ENCODE results near the gene RUNX3.
"Not testable (repeated sequence)": the region's sequence is repeated elsewhere in the genome, so short reads cannot be mapped to it uniquely, and the experiment has no call there.

DNA sequence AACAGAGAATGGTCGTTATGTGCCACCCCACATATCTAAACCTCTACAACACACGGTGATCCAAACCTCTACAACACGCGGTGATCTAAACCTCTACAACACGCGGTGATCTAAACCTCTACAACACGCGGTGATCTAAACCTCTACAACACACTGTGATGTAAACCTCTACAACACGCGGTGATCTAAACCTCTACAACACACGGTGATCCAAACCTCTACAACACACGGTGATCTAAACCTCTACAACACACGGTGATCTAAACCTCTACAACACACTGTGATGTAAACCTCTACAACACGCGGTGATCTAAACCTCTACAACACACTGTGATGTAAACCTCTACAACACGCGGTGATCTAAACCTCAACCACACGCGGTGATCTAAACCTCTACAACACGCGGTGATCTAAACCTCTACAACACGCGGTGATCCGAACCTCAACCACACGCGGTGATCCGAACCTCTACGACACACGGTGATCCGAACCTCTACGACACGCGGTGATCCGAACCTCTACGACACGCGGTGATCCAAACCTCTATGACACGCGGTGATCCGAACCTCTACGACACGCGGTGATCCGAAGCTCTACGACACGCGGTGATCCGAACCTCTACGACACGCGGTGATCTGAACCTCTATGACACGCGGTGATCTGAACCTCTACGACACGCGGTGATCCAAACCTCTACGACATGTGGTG is 22.3 kb downstream of the RUNX3 start:
- not testable (repeated sequence) for TF ChIP-seq POLR2A (IDR thresholded peaks at IDR 0.05; ENCODE audit: low read depth, low read length); FOS (IDR thresholded peaks at IDR 0.05; ENCODE audit: borderline replicate concordance, insufficient read depth, low read length); POLR2AphosphoS5 (IDR thresholded peaks at IDR 0.05; ENCODE audit: insufficient read depth, low read depth, low read length); EZH2 (IDR thresholded peaks at IDR 0.05; ENCODE audit: borderline replicate concordance, low read depth, low read length, severe bottlenecking); MYC (IDR thresholded peaks at IDR 0.05; ENCODE audit: low read depth, low read length); JUN (IDR thresholded peaks at IDR 0.05; ENCODE audit: borderline replicate concordance, insufficient read depth, insufficient read length, low read depth)
- TF ChIP-seq, protein P1, sequence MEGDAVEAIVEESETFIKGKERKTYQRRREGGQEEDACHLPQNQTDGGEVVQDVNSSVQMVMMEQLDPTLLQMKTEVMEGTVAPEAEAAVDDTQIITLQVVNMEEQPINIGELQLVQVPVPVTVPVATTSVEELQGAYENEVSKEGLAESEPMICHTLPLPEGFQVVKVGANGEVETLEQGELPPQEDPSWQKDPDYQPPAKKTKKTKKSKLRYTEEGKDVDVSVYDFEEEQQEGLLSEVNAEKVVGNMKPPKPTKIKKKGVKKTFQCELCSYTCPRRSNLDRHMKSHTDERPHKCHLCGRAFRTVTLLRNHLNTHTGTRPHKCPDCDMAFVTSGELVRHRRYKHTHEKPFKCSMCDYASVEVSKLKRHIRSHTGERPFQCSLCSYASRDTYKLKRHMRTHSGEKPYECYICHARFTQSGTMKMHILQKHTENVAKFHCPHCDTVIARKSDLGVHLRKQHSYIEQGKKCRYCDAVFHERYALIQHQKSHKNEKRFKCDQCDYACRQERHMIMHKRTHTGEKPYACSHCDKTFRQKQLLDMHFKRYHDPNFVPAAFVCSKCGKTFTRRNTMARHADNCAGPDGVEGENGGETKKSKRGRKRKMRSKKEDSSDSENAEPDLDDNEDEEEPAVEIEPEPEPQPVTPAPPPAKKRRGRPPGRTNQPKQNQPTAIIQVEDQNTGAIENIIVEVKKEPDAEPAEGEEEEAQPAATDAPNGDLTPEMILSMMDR (IDR thresholded peaks at IDR 0.05; ENCODE audit: extremely low read depth in 1 of 2, insufficient read depth in 1 of 2, low read depth in 1 of 2, low read length in 2 of 2), result not testable (repeated sequence)
- TF ChIP-seq, protein P2, sequence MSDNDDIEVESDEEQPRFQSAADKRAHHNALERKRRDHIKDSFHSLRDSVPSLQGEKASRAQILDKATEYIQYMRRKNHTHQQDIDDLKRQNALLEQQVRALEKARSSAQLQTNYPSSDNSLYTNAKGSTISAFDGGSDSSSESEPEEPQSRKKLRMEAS (IDR thresholded peaks at IDR 0.05; ENCODE audit: insufficient read depth, insufficient read length), result not testable (repeated sequence)
